GM23338 (cell line): ENCODE results near the gene MPPED1. TPM values are rescaled to one million over a fixed set of nuclear protein-coding genes. Genes with fewer than 3 reads are reported as not detected.

Experiments used
- ATAC-seq: fragments of 200-7000 bp; cut with Tn5 transposase; 3 replicates; pipeline ENCODE4 v1.9.1; 2020
- DNase-seq: peaks from one replicate; pipeline ENCODE4 v3.0.0-alpha.2; 2015; ENCODE audit warnings: low spot score
- H2AFZ ChIP-seq: fragments of 200-600 bp; sonication (generic); 2 replicates; pipeline ENCODE4 v1.8.0; 2016; ENCODE audit warnings: antibody characterized with exemption, mild to moderate bottlenecking, moderate library complexity
- H3F3A ChIP-seq: fragments of 200-600 bp; sonication (generic); replicated peaks from 2 replicates; pipeline ENCODE4 v1.8.0; 2017; ENCODE audit warnings: antibody characterized with exemption, mixed run types, low read depth
- H3K27ac ChIP-seq: fragments of 200-600 bp; sonication (generic); 2 replicates; pipeline ENCODE4 v1.6.1; 2016; ENCODE audit warnings: low read depth
- H3K27me3 ChIP-seq: fragments of 200-600 bp; sonication (generic); 2 replicates; pipeline ENCODE4 v1.8.0; 2016; ENCODE audit warnings: mild to moderate bottlenecking, mixed run types, moderate library complexity; ENCODE audit not compliant: insufficient read depth
- H3K36me3 ChIP-seq: fragments of 200-600 bp; sonication (generic); 2 replicates; pipeline ENCODE4 v1.8.0; 2016; ENCODE audit warnings: mild to moderate bottlenecking; ENCODE audit not compliant: insufficient read depth
- H3K4me1 ChIP-seq: fragments of 200-600 bp; sonication (generic); 2 replicates; pipeline ENCODE4 v1.8.0; 2016; ENCODE audit warnings: mild to moderate bottlenecking, moderate library complexity; ENCODE audit not compliant: insufficient read depth
- H3K4me2 ChIP-seq: fragments of 200-600 bp; sonication (generic); 2 replicates; pipeline ENCODE4 v1.7.1; 2017; ENCODE audit warnings: mixed run types
- H3K4me3 ChIP-seq: fragments of 200-600 bp; sonication (generic); 2 replicates; pipeline ENCODE4 v1.6.1; 2016; ENCODE audit warnings: mixed run types
- H3K79me2 ChIP-seq: fragments of 200-600 bp; sonication (generic); replicated peaks from 2 replicates; pipeline ENCODE4 v1.8.0; 2017; ENCODE audit warnings: mild to moderate bottlenecking; ENCODE audit not compliant: insufficient read depth
- H3K9me2 ChIP-seq: fragments of 200-600 bp; sonication (generic); 2 replicates; pipeline ENCODE4 v1.8.0; 2017; ENCODE audit not compliant: insufficient read depth
- H4K20me1 ChIP-seq: fragments of 200-600 bp; sonication (generic); replicated peaks from 2 replicates; pipeline ENCODE4 v1.8.0; 2017; ENCODE audit warnings: mild to moderate bottlenecking; ENCODE audit not compliant: insufficient read depth
- H3K27ac Mint-ChIP-seq: 2 replicates; pipeline ENCODE4 v1.8.0; 2020; ENCODE audit warnings: inconsistent platforms, mild to moderate bottlenecking, moderate library complexity, mixed read lengths
- H3K27me3 Mint-ChIP-seq: 3 replicates; pipeline ENCODE4 v1.8.0; 2022; ENCODE audit warnings: low read depth, mild to moderate bottlenecking, moderate library complexity, mixed read lengths, inconsistent platforms; ENCODE audit not compliant: insufficient read depth, poor library complexity
- H3K36me3 Mint-ChIP-seq: 3 replicates; pipeline ENCODE4 v1.8.0; 2021; ENCODE audit warnings: low read depth, mild to moderate bottlenecking, inconsistent platforms, moderate library complexity, mixed read lengths
- H3K4me1 Mint-ChIP-seq: 3 replicates; pipeline ENCODE4 v1.8.0; 2020; ENCODE audit warnings: mild to moderate bottlenecking, inconsistent platforms, mixed read lengths
- H3K4me3 Mint-ChIP-seq: 3 replicates; pipeline ENCODE4 v1.8.0; 2021; ENCODE audit warnings: moderate library complexity, mild to moderate bottlenecking, inconsistent platforms, mixed read lengths
- H3K9me3 Mint-ChIP-seq: 3 replicates; pipeline ENCODE4 v1.8.0; 2020; ENCODE audit warnings: moderate library complexity, mild to moderate bottlenecking, inconsistent platforms, mixed read lengths
- CREB1 ChIP-seq: fragments of 250-450 bp; sonication (Bioruptor Pico); IDR thresholded peaks from 2 replicates; pipeline ENCODE4 v1.5.0; 2020; ENCODE audit warnings: low read depth, mild to moderate bottlenecking, moderate library complexity
- EZH2 ChIP-seq: fragments of 200-600 bp; sonication (generic); IDR thresholded peaks from one replicate; pipeline ENCODE4 v1.8.0; 2017; ENCODE audit warnings: antibody characterized with exemption, mild to moderate bottlenecking, low read depth; ENCODE audit not compliant: unreplicated experiment
- EZH2phosphoT487 ChIP-seq: fragments of 200-600 bp; sonication (generic); IDR thresholded peaks from one replicate; pipeline ENCODE4 v1.8.1; 2018; ENCODE audit warnings: antibody characterized with exemption; ENCODE audit not compliant: unreplicated experiment
- JUNB ChIP-seq: IDR thresholded peaks from one replicate; pipeline ENCODE4 v1.6.1; 2016; ENCODE audit warnings: antibody characterized with exemption; ENCODE audit not compliant: unreplicated experiment
- STAT1 ChIP-seq: IDR thresholded peaks from one replicate; pipeline ENCODE4 v1.6.1; 2016; ENCODE audit warnings: antibody characterized with exemption; ENCODE audit not compliant: unreplicated experiment
- ZNF331 ChIP-seq: fragments of 250-450 bp; sonication (Bioruptor Pico); IDR thresholded peaks from 2 replicates; pipeline ENCODE4 v1.5.0; 2020; ENCODE audit warnings: low read depth, mild to moderate bottlenecking, moderate library complexity
- polyA plus RNA-seq: library from polyadenylated mRNA; unstranded; fragments of >200 nt; fragmentation: Nextera tagmentation; extraction: Ambion mirVana; gene quantifications from 2 replicates; pipeline ENCODE4 v1.2.1, GENCODE V29; 2016
- total RNA-seq: library from RNA; depleted of rRNA; stranded (reverse); fragments of >200 nt; shearing (Covaris generic); gene quantifications from 2 replicates; pipeline ENCODE4 v1.2.3, GENCODE V29; 2014
- TF ChIP-seq, protein P1 (sequence below): IDR thresholded peaks from 2 replicates; pipeline ENCODE4 v1.6.1; 2016; ENCODE audit warnings: antibody characterized with exemption
- TF ChIP-seq, protein P2 (sequence below): fragments of 250-450 bp; sonication (Bioruptor Pico); IDR thresholded peaks from 2 replicates; pipeline ENCODE4 v1.5.0; 2020; ENCODE audit warnings: mild to moderate bottlenecking, moderate library complexity
- TF ChIP-seq, protein P3 (sequence below): IDR thresholded peaks from one replicate; pipeline ENCODE4 v1.6.1; 2018; ENCODE audit warnings: antibody characterized with exemption; ENCODE audit not compliant: unreplicated experiment
- TF ChIP-seq, protein P4 (sequence below), 2 experiments: fragments of 200-600 bp in 1 of 2; sonication (generic) in 1 of 2; conservative IDR thresholded peaks; 2 replicates each; pipeline versions ENCODE4 v1.5.1 to v1.6.1; 2016 to 2017; ENCODE audit warnings: antibody characterized with exemption in 2 of 2, low read depth in 2 of 2, mild to moderate bottlenecking in 2 of 2, moderate library complexity in 1 of 2

MPPED1 gene
- total and polyA plus RNA-seq, 2 experiments from 2014 or later: 0.56 TPM; not detected in 1

DNA sequence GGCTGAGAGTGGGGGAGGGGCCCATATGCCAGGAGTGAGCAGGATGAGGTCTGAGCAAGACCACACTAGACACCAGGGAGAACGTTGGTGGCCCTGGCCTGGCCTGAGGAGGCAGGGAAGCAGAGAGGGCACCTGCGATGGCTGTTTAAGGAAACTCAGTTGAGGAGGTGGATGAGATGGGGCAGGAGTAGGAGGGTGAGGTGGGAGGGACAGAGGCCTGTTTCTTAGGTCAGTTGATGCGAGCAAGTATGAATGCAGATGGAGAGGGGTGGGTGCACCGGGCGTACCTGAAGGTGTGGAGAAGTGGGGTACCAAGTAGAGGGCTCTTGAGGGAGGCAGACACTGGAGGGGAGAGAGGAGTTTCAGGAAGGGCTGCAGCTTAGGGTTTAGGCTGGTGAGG, 10.6 kb upstream of the MPPED1 start:
- Histone ChIP-seq H3K4me3 (no peak overlapping the region), H3K27me3 (no peaks in the 10 kb centered on the region), H3K4me1 (no peaks in the 10 kb centered on the region), H2AFZ (no peak overlapping the region), H3K36me3 (no peaks in the 10 kb centered on the region), H3F3A (no peaks in the 10 kb centered on the region), H3K9me2 (no peaks in the 10 kb centered on the region), H3K27ac (no peak overlapping the region), H3K4me2 (no peak overlapping the region), H4K20me1 (no peaks in the 10 kb centered on the region), H3K79me2 (no peaks in the 10 kb centered on the region)
- Mint-ChIP-seq H3K36me3 (no peaks in the 10 kb centered on the region; the same call in 2 of the 3 replicates), H3K27ac (no peak overlapping the region), H3K9me3 (no peaks in the 10 kb centered on the region), H3K4me3 (no peak overlapping the region), H3K4me1 (peaks cover 4% of the 10 kb centered on the region; the same call in 1 of the 3 replicates), H3K27me3 (peaks cover 8% of the 10 kb centered on the region)
- no peak for ATAC-seq
- no peak for DNase-seq
- TF ChIP-seq EZH2 (no peak), EZH2phosphoT487 (no peak), JUNB (no peak), CREB1 (CRISPR knock-in tag) (no peak), STAT1 (no peak), ZNF331 (CRISPR knock-in tag) (no peak)
- TF ChIP-seq, protein P1, sequence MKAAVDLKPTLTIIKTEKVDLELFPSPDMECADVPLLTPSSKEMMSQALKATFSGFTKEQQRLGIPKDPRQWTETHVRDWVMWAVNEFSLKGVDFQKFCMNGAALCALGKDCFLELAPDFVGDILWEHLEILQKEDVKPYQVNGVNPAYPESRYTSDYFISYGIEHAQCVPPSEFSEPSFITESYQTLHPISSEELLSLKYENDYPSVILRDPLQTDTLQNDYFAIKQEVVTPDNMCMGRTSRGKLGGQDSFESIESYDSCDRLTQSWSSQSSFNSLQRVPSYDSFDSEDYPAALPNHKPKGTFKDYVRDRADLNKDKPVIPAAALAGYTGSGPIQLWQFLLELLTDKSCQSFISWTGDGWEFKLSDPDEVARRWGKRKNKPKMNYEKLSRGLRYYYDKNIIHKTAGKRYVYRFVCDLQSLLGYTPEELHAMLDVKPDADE: no peak
- TF ChIP-seq, protein P2, sequence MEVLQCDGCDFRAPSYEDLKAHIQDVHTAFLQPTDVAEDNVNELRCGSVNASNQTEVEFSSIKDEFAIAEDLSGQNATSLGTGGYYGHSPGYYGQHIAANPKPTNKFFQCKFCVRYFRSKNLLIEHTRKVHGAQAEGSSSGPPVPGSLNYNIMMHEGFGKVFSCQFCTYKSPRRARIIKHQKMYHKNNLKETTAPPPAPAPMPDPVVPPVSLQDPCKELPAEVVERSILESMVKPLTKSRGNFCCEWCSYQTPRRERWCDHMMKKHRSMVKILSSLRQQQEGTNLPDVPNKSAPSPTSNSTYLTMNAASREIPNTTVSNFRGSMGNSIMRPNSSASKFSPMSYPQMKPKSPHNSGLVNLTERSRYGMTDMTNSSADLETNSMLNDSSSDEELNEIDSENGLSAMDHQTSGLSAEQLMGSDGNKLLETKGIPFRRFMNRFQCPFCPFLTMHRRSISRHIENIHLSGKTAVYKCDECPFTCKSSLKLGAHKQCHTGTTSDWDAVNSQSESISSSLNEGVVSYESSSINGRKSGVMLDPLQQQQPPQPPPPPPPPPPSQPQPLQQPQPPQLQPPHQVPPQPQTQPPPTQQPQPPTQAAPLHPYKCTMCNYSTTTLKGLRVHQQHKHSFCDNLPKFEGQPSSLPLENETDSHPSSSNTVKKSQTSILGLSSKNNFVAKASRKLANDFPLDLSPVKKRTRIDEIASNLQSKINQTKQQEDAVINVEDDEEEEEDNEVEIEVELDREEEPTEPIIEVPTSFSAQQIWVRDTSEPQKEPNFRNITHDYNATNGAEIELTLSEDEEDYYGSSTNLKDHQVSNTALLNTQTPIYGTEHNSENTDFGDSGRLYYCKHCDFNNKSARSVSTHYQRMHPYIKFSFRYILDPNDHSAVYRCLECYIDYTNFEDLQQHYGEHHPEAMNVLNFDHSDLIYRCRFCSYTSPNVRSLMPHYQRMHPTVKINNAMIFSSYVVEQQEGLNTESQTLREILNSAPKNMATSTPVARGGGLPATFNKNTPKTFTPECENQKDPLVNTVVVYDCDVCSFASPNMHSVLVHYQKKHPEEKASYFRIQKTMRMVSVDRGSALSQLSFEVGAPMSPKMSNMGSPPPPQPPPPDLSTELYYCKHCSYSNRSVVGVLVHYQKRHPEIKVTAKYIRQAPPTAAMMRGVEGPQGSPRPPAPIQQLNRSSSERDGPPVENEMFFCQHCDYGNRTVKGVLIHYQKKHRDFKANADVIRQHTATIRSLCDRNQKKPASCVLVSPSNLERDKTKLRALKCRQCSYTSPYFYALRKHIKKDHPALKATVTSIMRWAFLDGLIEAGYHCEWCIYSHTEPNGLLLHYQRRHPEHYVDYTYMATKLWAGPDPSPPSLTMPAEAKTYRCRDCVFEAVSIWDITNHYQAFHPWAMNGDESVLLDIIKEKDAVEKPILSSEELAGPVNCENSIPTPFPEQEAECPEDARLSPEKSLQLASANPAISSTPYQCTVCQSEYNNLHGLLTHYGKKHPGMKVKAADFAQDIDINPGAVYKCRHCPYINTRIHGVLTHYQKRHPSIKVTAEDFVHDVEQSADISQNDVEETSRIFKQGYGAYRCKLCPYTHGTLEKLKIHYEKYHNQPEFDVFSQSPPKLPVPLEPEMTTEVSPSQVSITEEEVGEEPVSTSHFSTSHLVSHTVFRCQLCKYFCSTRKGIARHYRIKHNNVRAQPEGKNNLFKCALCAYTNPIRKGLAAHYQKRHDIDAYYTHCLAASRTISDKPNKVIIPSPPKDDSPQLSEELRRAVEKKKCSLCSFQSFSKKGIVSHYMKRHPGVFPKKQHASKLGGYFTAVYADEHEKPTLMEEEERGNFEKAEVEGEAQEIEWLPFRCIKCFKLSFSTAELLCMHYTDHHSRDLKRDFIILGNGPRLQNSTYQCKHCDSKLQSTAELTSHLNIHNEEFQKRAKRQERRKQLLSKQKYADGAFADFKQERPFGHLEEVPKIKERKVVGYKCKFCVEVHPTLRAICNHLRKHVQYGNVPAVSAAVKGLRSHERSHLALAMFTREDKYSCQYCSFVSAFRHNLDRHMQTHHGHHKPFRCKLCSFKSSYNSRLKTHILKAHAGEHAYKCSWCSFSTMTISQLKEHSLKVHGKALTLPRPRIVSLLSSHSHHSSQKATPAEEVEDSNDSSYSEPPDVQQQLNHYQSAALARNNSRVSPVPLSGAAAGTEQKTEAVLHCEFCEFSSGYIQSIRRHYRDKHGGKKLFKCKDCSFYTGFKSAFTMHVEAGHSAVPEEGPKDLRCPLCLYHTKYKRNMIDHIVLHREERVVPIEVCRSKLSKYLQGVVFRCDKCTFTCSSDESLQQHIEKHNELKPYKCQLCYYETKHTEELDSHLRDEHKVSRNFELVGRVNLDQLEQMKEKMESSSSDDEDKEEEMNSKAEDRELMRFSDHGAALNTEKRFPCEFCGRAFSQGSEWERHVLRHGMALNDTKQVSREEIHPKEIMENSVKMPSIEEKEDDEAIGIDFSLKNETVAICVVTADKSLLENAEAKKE (CRISPR knock-in tag): no peak
- TF ChIP-seq, protein P3, sequence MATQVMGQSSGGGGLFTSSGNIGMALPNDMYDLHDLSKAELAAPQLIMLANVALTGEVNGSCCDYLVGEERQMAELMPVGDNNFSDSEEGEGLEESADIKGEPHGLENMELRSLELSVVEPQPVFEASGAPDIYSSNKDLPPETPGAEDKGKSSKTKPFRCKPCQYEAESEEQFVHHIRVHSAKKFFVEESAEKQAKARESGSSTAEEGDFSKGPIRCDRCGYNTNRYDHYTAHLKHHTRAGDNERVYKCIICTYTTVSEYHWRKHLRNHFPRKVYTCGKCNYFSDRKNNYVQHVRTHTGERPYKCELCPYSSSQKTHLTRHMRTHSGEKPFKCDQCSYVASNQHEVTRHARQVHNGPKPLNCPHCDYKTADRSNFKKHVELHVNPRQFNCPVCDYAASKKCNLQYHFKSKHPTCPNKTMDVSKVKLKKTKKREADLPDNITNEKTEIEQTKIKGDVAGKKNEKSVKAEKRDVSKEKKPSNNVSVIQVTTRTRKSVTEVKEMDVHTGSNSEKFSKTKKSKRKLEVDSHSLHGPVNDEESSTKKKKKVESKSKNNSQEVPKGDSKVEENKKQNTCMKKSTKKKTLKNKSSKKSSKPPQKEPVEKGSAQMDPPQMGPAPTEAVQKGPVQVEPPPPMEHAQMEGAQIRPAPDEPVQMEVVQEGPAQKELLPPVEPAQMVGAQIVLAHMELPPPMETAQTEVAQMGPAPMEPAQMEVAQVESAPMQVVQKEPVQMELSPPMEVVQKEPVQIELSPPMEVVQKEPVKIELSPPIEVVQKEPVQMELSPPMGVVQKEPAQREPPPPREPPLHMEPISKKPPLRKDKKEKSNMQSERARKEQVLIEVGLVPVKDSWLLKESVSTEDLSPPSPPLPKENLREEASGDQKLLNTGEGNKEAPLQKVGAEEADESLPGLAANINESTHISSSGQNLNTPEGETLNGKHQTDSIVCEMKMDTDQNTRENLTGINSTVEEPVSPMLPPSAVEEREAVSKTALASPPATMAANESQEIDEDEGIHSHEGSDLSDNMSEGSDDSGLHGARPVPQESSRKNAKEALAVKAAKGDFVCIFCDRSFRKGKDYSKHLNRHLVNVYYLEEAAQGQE: no peak
- TF ChIP-seq, protein P4, sequence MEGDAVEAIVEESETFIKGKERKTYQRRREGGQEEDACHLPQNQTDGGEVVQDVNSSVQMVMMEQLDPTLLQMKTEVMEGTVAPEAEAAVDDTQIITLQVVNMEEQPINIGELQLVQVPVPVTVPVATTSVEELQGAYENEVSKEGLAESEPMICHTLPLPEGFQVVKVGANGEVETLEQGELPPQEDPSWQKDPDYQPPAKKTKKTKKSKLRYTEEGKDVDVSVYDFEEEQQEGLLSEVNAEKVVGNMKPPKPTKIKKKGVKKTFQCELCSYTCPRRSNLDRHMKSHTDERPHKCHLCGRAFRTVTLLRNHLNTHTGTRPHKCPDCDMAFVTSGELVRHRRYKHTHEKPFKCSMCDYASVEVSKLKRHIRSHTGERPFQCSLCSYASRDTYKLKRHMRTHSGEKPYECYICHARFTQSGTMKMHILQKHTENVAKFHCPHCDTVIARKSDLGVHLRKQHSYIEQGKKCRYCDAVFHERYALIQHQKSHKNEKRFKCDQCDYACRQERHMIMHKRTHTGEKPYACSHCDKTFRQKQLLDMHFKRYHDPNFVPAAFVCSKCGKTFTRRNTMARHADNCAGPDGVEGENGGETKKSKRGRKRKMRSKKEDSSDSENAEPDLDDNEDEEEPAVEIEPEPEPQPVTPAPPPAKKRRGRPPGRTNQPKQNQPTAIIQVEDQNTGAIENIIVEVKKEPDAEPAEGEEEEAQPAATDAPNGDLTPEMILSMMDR (conservative IDR thresholded peaks at IDR 0.05; ENCODE audit: low read depth in 2 of 2): no peak
